Keratinocyte (primary cell): ENCODE measurements around the gene THRAP3. TPM values are rescaled to one million over a fixed set of nuclear protein-coding genes. Genes with fewer than 3 reads are reported as not detected.

Experiments
- DNase-seq: peaks from one replicate; pipeline ENCODE4 v3.0.0-alpha.2; 2011; ENCODE audit warnings: low read depth, missing footprints, low spot score
- FAIRE-seq: peaks from 2 replicates; lab custom pipeline; 2011; peaks lifted over from hg19 to GRCh38; lab: Jason Lieb, UNC
- H2AFZ ChIP-seq: 2 replicates; pipeline ENCODE4 v1.6.0; 2012; ENCODE audit warnings: low read length, control low read depth, inconsistent platforms; ENCODE audit not compliant: control insufficient read depth
- H3K27ac ChIP-seq: 2 replicates; pipeline ENCODE4 v1.5.1; 2011; ENCODE audit warnings: low read length; ENCODE audit not compliant: control insufficient read depth, insufficient read depth
- H3K27me3 ChIP-seq: 3 replicates; pipeline ENCODE4 v1.6.0; 2011; ENCODE audit warnings: low read length; ENCODE audit not compliant: control insufficient read depth, insufficient read depth; ENCODE audit errors: extremely low read depth
- H3K36me3 ChIP-seq, 2 experiments: 2 replicates in 1 of 2; 3 replicates in 1 of 2; pipeline ENCODE4 v1.5.1; 2011; ENCODE audit warnings: low read length in 2 of 2, mild to moderate bottlenecking in 1 of 2; ENCODE audit not compliant: control insufficient read depth in 2 of 2, insufficient read depth in 2 of 2; ENCODE audit errors: extremely low read depth in 1 of 2
- H3K4me1 ChIP-seq: 3 replicates; pipeline ENCODE4 v1.5.1; 2011; ENCODE audit warnings: low read length; ENCODE audit not compliant: control insufficient read depth, insufficient read depth; ENCODE audit errors: extremely low read depth
- H3K4me2 ChIP-seq: 3 replicates; pipeline ENCODE4 v1.6.0; 2011; ENCODE audit warnings: low read depth, low read length; ENCODE audit not compliant: control insufficient read depth, insufficient read depth; ENCODE audit errors: extremely low read depth
- H3K4me3 ChIP-seq, 3 experiments: fragments of 200-600 bp in 1 of 3; sonication (generic) in 1 of 3; 2 replicates in 2 of 3; 3 replicates in 1 of 3; pipeline ENCODE4 v1.5.1; 2011 to 2016; ENCODE audit warnings: low read length in 3 of 3, mild to moderate bottlenecking in 3 of 3, control low read depth in 2 of 3, inconsistent platforms in 1 of 3, low read depth in 1 of 3, mixed read lengths in 1 of 3, mixed run types in 1 of 3, moderate library complexity in 1 of 3; ENCODE audit not compliant: control insufficient read depth in 2 of 3, insufficient read depth in 2 of 3; ENCODE audit errors: extremely low read depth in 1 of 3
- H3K79me2 ChIP-seq: 2 replicates; pipeline ENCODE4 v1.6.0; 2012; ENCODE audit warnings: low read length; ENCODE audit not compliant: control insufficient read depth, insufficient read depth
- H3K9ac ChIP-seq: 3 replicates; pipeline ENCODE4 v1.6.0; 2011; ENCODE audit warnings: low read length; ENCODE audit not compliant: control insufficient read depth, insufficient read depth; ENCODE audit errors: extremely low read depth
- H3K9me1 ChIP-seq: 3 replicates; pipeline ENCODE4 v1.6.0; 2011; ENCODE audit warnings: low read length; ENCODE audit not compliant: control insufficient read depth, insufficient read depth; ENCODE audit errors: extremely low read depth
- H3K9me3 ChIP-seq: 2 replicates; pipeline ENCODE4 v1.5.1; 2012; ENCODE audit warnings: low read depth, low read length; ENCODE audit not compliant: control insufficient read depth
- H4K20me1 ChIP-seq: 3 replicates; pipeline ENCODE4 v1.6.0; 2011; ENCODE audit warnings: low read length; ENCODE audit not compliant: control insufficient read depth, insufficient read depth; ENCODE audit errors: extremely low read depth
- EZH2 ChIP-seq: IDR thresholded peaks from one replicate; pipeline ENCODE4 v1.6.1; 2012; ENCODE audit warnings: inconsistent platforms, mild to moderate bottlenecking, low read length, moderate library complexity
- dilution Hi-C: fragments of 300-500 bp; cut with MboI; formaldehyde crosslinking; loops from one replicate; pipeline ENCODE4 v1.7.0; 2020; ENCODE audit warnings: low sequenced_read_pairs; ENCODE audit not compliant: extremely low pct_ligation_motif_present
- polyA plus RNA-seq, 5 experiments: library from polyadenylated mRNA; depleted of rRNA in 3 of 5; stranded (reverse) in 3 of 5; stranded (forward) in 1 of 5; unstranded in 1 of 5; fragments of >200 nt; gene quantifications; 1 replicate in 1 of 5; 2 replicates in 3 of 5; 3 replicates in 1 of 5; pipeline versions ENCODE4 v1.2.1 to v1.2.3, GENCODE V29; 2011 to 2012; ENCODE audit warnings: missing spikeins in 2 of 5, low read depth in 1 of 5, low replicate concordance in 1 of 5
- TF ChIP-seq, protein P1 (sequence below), 3 experiments: IDR thresholded peaks in 1 of 3; conservative IDR thresholded peaks in 1 of 3; optimal IDR thresholded peaks in 1 of 3; 2 replicates in 2 of 3; 3 replicates in 1 of 3; pipeline versions ENCODE3 to v1.5.1; 2011; ENCODE audit warnings: low read length in 3 of 3, mild to moderate bottlenecking in 3 of 3, moderate library complexity in 2 of 3, control low read depth in 1 of 3, inconsistent platforms in 1 of 3; ENCODE audit not compliant: insufficient read depth in 2 of 3; ENCODE audit errors: extremely low read depth in 1 of 3

The THRAP3 gene
- polyA plus RNA-seq, 1 donor (not counting 4 experiments of a cell fraction or from before 2014, with no cell fraction given), result 79.6 TPM

DNA sequence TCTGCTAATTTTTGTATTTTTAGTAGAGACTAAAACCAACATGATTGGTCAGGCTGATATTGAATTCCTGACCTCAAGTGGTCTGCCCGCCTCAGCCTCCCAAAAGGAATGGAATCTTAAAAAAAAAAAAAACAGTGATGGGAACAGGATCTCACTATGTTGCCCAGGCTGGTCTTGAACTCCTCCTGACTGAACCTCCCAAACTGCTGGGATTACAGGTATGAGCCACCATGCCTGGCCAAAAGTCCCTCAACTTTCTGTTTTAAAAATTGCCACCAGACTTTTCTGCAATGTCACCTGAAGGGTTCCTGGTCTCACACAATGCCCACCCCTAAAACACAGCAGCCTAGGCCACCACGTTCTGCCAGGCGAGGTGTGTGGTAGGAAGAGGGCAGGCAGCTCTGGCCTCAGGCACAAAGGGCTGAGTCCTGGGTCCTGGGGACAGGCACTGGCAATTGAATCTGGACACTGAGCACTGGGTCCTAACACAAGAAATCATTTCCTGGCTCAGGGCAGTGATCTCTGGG is 21.2 kb upstream of the THRAP3 start:
- dilution Hi-C loops, result no loop called here
- Histone ChIP-seq H3K9me3 (no peaks in the 10 kb centered on the region), H3K4me1 (peaks cover 20% of the 10 kb centered on the region), H3K4me3 (no peak overlapping the region), H4K20me1 (no peaks in the 10 kb centered on the region), H3K27ac (no peak overlapping the region), H3K9ac (no peak overlapping the region), H2AFZ (no peak overlapping the region), H3K36me3 (no peaks in the 10 kb centered on the region), H3K79me2 (no peaks in the 10 kb centered on the region), H3K9me1 (no peaks in the 10 kb centered on the region), H3K4me2 (no peak overlapping the region), H3K27me3 (no peaks in the 10 kb centered on the region)
- DNase-seq (no peak), FAIRE-seq (no peak)
- TF ChIP-seq EZH2, result no peak
- TF ChIP-seq, protein P1, sequence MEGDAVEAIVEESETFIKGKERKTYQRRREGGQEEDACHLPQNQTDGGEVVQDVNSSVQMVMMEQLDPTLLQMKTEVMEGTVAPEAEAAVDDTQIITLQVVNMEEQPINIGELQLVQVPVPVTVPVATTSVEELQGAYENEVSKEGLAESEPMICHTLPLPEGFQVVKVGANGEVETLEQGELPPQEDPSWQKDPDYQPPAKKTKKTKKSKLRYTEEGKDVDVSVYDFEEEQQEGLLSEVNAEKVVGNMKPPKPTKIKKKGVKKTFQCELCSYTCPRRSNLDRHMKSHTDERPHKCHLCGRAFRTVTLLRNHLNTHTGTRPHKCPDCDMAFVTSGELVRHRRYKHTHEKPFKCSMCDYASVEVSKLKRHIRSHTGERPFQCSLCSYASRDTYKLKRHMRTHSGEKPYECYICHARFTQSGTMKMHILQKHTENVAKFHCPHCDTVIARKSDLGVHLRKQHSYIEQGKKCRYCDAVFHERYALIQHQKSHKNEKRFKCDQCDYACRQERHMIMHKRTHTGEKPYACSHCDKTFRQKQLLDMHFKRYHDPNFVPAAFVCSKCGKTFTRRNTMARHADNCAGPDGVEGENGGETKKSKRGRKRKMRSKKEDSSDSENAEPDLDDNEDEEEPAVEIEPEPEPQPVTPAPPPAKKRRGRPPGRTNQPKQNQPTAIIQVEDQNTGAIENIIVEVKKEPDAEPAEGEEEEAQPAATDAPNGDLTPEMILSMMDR (optimal IDR thresholded peaks at IDR 0.05 in 1 of 3, IDR thresholded peaks at IDR 0.05 in 1 of 3, conservative IDR thresholded peaks at IDR 0.05 in 1 of 3; ENCODE audit: extremely low read depth in 1 of 3, insufficient read depth in 2 of 3, low read length in 3 of 3), result no peak

DNA sequence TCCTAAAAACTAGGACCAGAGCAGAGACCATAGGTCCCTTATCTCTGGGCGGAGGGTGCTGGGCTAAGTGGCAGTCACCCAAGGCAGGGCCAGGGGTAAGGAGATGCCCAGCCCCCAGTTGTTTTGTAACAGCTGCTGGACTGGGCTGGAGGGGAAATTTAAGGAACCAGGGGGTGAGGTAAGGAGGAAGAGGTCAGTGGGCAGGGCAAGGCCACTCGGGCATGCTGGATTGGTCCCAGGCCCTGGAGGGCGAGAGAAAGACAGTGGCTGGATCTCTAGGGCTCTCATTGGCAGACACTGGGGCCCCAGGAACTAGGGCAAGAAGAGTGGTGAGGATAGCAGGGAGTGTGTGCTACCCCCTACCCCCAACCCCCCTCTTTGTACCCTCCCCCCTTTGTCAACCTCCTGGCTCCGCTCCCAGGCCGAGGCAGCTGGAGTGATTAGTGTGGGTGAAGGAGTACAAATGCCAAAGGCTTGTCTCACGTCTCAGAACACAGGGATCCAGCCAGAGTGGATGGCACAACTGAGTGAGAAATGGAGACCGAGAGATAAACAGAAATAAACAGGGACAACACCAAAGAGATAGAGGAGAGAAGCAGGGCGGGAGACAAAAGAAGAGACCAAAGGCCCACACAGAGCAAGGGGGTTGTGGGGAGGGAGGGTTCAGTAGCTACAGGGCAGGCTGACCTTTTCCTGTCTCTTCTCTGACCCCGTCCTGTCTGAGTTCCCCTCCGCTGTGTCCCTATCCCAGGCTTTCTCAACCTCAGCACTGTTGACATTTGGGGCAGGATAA is 20.5 kb upstream of the THRAP3 start:
- Histone ChIP-seq H3K4me2 (no peak overlapping the region), H3K9ac (no peak overlapping the region), H3K27ac (no peak overlapping the region)

More for the DNA sequence above, 20.5 kb upstream of the THRAP3 start:
- dilution Hi-C loops, result no loop called here
- Histone ChIP-seq H3K4me1 (peaks cover 21% of the 10 kb centered on the region), H3K9me1 (no peaks in the 10 kb centered on the region), H3K9me3 (no peaks in the 10 kb centered on the region), H3K27me3 (no peaks in the 10 kb centered on the region), H3K4me3 (no peak overlapping the region), H4K20me1 (no peaks in the 10 kb centered on the region), H3K79me2 (no peaks in the 10 kb centered on the region), H2AFZ (peak overlapping the region; percentile 77), H3K36me3 (no peaks in the 10 kb centered on the region)
- TF ChIP-seq, protein P1 (optimal IDR thresholded peaks at IDR 0.05 in 1 of 3, IDR thresholded peaks at IDR 0.05 in 1 of 3, conservative IDR thresholded peaks at IDR 0.05 in 1 of 3; ENCODE audit: extremely low read depth in 1 of 3, insufficient read depth in 2 of 3, low read length in 3 of 3), result no peak
- no peak for TF ChIP-seq EZH2
- no peak for DNase-seq
- FAIRE-seq, result no peak
